ENCODE data around the gene MAP3K9. TPM values are rescaled to one million over a fixed set of nuclear protein-coding genes. Genes with fewer than 3 reads are reported as not detected.

MAP3K9 gene
- total and polyA plus RNA-seq, 10 of the 15 experiments (the other 5 are each of a cell fraction or from before 2014, with no cell fraction given), result 0.48 to 7.9 (median 2.9) TPM

GRCh38 chr14:70804556-70805162 is 4.7 kb downstream of the MAP3K9 start:
- Histone ChIP-seq H3K4me3 (no peak overlapping the region), H3K4me1 (ENCODE audit: control insufficient read depth, insufficient read depth, low read length) (peaks cover 38% of the 10 kb centered on the region), H3K27me3 (replicated peaks in 1 of 2; ENCODE audit: control insufficient read depth in 2 of 2, insufficient read depth in 2 of 2, low read length in 1 of 2) (no peaks in the 10 kb centered on the region), H3K9me3 (replicated peaks; ENCODE audit: control insufficient read depth, insufficient read depth, low read length) (no peaks in the 10 kb centered on the region), H3K36me3 (ENCODE audit: control insufficient read depth in 2 of 2, insufficient read depth in 2 of 2, low read length in 1 of 2) (peaks cover 0 to 11% of the 10 kb centered on the region in 2 experiments; a peak in 3 of 4 replicates), H3K4me2 (ENCODE audit: control insufficient read depth, insufficient read depth) (no peak overlapping the region), H3K9ac (ENCODE audit: control insufficient read depth, insufficient read depth, low read length) (no peak overlapping the region), H4K20me1 (ENCODE audit: control insufficient read depth, insufficient read depth) (peaks cover 3% of the 10 kb centered on the region; the same call in 1 of the 2 replicates), H2AFZ (ENCODE audit: control insufficient read depth, low read depth, low read length) (no peak overlapping the region), H3K27ac (ENCODE audit: control insufficient read depth, insufficient read depth) (no peak overlapping the region), H3K79me2 (ENCODE audit: control insufficient read depth, insufficient read depth, low read length) (peaks cover 10% of the 10 kb centered on the region)
- CTCF ChIA-PET, result interaction anchor here (0.7 to 3.1 kb wide), 4 partner anchors 13 to 182 kb away, joined by 3 to 25 read pairs (median 4); no protein-coding TSS in a partner anchor
- intact Hi-C loops (cut with micrococcal nuclease; ENCODE audit: unreplicated experiment), result loop anchor here (5.0 kb wide), 2 partner anchors 137 to 202 kb away; partner anchors contain the start of gene MED6
- no TSS peak for BruUV-seq (replicated peaks)
- POLR2A ChIA-PET, result interaction anchor here (1.2 kb wide), 1 partner anchor 24 kb away, joined by 3 read pairs; no protein-coding TSS in a partner anchor
- in situ Hi-C loops (cut with MboI), result no loop called here
- RAD21 ChIA-PET (ENCODE audit: unreplicated experiment), result interaction anchor here (0.9 kb wide), 1 partner anchor 445 kb away, joined by 3 read pairs; the partner anchor contains the start of gene COX16
- peak; percentile 31; the same call in 1 of the 2 replicates for TF ChIP-seq MXI1 (IDR thresholded peaks at IDR 0.05; ENCODE audit: low read depth, low read length)
- TF ChIP-seq, protein P1, sequence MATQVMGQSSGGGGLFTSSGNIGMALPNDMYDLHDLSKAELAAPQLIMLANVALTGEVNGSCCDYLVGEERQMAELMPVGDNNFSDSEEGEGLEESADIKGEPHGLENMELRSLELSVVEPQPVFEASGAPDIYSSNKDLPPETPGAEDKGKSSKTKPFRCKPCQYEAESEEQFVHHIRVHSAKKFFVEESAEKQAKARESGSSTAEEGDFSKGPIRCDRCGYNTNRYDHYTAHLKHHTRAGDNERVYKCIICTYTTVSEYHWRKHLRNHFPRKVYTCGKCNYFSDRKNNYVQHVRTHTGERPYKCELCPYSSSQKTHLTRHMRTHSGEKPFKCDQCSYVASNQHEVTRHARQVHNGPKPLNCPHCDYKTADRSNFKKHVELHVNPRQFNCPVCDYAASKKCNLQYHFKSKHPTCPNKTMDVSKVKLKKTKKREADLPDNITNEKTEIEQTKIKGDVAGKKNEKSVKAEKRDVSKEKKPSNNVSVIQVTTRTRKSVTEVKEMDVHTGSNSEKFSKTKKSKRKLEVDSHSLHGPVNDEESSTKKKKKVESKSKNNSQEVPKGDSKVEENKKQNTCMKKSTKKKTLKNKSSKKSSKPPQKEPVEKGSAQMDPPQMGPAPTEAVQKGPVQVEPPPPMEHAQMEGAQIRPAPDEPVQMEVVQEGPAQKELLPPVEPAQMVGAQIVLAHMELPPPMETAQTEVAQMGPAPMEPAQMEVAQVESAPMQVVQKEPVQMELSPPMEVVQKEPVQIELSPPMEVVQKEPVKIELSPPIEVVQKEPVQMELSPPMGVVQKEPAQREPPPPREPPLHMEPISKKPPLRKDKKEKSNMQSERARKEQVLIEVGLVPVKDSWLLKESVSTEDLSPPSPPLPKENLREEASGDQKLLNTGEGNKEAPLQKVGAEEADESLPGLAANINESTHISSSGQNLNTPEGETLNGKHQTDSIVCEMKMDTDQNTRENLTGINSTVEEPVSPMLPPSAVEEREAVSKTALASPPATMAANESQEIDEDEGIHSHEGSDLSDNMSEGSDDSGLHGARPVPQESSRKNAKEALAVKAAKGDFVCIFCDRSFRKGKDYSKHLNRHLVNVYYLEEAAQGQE (IDR thresholded peaks at IDR 0.05; ENCODE audit: low read depth, low read length), result peak; percentile 79
- no peak for TF ChIP-seq POLR2AphosphoS5 (IDR thresholded peaks at IDR 0.05; ENCODE audit: low read length)
- TF ChIP-seq, protein P2, sequence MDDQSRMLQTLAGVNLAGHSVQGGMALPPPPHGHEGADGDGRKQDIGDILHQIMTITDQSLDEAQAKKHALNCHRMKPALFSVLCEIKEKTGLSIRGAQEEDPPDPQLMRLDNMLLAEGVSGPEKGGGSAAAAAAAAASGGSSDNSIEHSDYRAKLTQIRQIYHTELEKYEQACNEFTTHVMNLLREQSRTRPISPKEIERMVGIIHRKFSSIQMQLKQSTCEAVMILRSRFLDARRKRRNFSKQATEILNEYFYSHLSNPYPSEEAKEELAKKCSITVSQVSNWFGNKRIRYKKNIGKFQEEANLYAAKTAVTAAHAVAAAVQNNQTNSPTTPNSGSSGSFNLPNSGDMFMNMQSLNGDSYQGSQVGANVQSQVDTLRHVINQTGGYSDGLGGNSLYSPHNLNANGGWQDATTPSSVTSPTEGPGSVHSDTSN (IDR thresholded peaks at IDR 0.05; ENCODE audit: insufficient replicate concordance, low read depth, low read length), result no peak
- TF ChIP-seq BCL3 (IDR thresholded peaks at IDR 0.05; ENCODE audit: borderline replicate concordance, insufficient read depth, low read depth, low read length, poor library complexity, severe bottlenecking), result no peak
- TF ChIP-seq RFX5 (IDR thresholded peaks at IDR 0.05; ENCODE audit: low read depth, low read length), result no peak
- FAIRE-seq, result no peak
- no peak for DNase-seq (ENCODE audit: low read depth, low spot score)
- 43% methylated on average over 1 of the region's 1 CpG for WGBS (ENCODE audit: insufficient coverage, insufficient replicate concordance, low lambda C conversion rate, missing lambda C conversion rate)
- no peak for ATAC-seq
- SMC1A ChIA-PET (ENCODE audit: uncharacterized antibody, unreplicated experiment), result interaction anchor here (0.8 to 1.5 kb wide), 7 partner anchors 9 to 162 kb away, joined by 3 to 8 read pairs (median 3); no protein-coding TSS in a partner anchor
